GM21381 (cell line): Measurements from ENCODE around the gene CMSS1.

Experiments used
- ATAC-seq: cut with Tn5 transposase; IDR thresholded peaks from one replicate; pipeline ENCODE4 v1.9.1; 2021; ENCODE audit warnings: mild to moderate bottlenecking, moderate library complexity; ENCODE audit not compliant: unreplicated experiment

CMSS1 gene

GRCh38 chr3:100120693-100121092 is 303.0 kb downstream of the CMSS1 start:
- no peak for ATAC-seq

DNA sequence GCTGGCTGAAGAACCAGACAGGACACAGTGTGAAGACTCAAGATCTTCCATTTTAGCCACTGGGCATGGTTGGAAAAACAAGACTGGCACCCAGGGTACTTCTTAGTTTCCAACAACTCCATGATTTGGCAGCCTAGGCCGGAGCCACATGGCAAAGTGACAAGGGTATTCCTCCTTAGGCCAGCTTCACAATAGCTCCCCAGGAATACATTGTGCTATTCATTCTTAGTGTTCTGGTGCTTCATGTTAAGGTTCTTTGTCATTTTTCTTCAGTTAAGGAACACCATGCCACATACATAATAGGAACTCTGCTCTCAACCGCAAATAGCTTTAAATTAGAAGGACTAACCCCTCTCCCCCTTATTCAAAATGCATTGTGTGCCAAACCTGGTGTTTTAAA is 304.7 kb downstream of the CMSS1 start:
- ATAC-seq, result no peak

DNA sequence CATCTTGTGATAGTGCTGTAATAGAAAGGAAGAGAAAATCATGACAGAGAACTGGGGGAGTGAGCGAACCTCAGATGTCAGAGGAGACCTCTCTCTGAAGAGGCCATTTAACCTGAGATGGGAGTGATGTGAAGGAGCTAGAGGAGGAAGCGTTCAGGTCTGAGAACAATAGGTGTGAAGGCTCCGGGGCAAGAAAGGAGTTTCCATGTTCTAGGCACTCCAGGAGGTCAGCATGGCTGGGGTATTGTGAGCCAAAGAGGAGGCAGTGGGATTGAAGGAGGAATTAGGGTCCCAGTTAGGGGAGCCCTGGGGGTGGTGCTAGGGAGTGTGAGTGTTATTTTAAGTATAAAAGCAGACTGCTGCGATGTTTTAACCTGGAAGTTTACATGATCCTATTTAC is 305.4 kb downstream of the CMSS1 start:
- ATAC-seq, result no peak

DNA sequence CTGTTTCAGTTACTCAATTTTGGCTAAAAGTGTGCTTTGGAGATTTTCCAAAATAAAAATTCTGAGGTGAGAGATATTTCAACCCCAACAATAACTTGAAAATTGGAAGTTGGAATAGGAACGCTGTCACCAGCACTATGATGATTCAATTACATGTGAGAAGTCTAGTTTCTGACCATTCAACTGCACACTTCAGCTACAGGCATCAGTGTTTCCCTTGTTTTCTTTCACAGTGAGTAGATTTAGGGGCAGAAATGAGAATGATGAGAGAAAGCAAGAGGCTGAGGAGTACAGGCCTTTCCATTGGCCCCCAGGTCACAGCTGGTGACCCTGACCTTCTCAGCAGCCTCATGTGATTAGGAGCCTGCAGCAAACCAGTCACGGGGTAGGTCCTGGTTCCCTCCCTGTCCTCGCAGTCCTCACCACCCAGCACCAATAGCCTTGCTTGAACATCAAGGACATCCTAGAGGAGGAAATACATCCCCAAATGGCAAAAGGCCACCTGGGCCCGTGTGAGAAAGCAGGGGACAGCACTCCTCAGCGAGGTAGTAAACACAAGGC is 306.6 kb downstream of the CMSS1 start:
- ATAC-seq, result no peak

- ATAC-seq, result no peak
Observed at GRCh38 chr3:100125161-100125938, 307.7 kb downstream of the CMSS1 start.

DNA sequence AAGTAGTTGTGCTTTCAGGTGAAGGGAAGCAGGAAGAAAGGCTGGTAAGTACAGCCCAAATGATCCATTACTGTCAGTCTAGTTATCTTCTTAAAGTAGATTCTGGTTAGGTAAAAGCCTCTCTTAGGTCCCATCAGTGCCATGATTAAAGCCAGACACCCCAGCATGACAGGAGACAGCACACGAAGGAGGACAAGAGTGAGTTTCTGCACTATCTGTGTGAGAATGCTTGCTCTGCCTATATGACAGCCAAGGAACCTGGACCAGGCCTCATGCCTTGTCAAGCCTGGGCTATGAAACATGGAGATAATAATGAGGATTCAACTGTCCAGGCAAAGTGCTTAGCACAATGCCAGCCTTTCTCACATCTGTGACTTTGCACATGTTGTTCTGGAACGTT is 310.1 kb downstream of the CMSS1 start:
- ATAC-seq, result no peak

DNA sequence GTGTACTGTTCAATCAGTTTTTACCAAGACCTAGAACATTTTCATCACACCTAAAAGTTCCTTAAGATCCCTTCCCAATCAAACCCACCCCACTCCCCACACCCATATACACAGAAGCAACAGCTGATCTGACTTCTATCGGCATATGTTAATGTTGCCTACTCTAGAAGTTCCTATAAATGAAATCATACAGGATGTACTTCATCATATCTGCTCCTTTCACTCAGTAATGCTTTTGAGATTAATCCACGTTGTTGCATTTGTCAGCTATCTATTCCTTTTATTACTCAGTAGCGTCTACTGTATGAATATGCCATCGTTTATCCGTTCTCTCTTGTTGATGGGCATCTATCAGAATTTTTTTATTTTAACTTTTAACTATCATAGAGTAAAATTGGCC is 310.9 kb downstream of the CMSS1 start:
- no peak for ATAC-seq

DNA sequence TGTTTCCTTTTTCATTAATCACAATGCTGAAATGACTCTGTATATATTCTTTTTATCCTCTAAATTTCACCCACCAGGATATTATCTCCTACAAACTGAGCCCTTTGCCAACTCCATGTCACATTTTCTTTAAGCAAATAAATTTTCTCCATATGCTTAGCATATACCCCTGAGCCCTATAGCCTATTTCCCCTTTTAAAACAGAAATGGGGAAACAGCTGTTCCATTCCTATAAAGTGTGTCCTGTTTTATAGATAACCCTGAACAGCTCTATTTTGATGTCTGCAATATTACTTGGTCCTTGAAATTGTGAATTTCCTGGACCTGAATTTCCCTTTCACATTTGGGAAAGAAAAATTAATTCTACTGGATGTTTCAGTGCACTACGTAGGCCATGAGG is 312.3 kb downstream of the CMSS1 start:
- ATAC-seq, result no peak

- no peak for ATAC-seq
Observed at GRCh38 chr3:100131241-100131640, 313.6 kb downstream of the CMSS1 start.

DNA sequence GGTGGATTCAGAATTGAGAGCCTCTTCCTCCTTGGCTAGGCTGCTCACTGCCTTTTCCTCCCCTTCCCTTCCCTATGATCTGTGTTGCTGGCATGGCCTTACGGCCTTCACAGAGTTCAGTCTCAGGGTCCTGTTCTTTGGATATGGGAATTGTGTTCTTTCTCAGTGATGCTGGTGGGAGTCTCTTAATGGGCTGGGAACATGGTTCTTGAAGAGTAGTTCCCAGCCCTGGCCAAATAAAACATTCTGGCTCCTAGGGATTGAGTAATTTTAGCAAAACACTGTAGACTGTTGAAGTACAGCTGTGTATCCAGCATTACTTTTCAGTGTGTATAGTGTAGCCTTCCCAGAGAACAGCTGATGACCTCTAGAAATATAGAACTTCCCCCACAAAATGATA is 319.3 kb downstream of the CMSS1 start:
- no peak for ATAC-seq

- no peak for ATAC-seq
Observed at GRCh38 chr3:100140976-100141375, 323.3 kb downstream of the CMSS1 start.

GRCh38 chr3:100141586-100141985 is 323.9 kb downstream of the CMSS1 start:
- ATAC-seq, result no peak

- no peak for ATAC-seq
Observed at GRCh38 chr3:100144255-100144866, 326.7 kb downstream of the CMSS1 start.

GRCh38 chr3:100149130-100149529 is 331.5 kb downstream of the CMSS1 start:
- no peak for ATAC-seq

GRCh38 chr3:100149713-100150415 is 332.2 kb downstream of the CMSS1 start:
- ATAC-seq, result no peak

- ATAC-seq, result no peak
Observed at GRCh38 chr3:100150473-100150872, 332.8 kb downstream of the CMSS1 start.

GRCh38 chr3:100151024-100151707 is 333.5 kb downstream of the CMSS1 start:
- no peak for ATAC-seq

DNA sequence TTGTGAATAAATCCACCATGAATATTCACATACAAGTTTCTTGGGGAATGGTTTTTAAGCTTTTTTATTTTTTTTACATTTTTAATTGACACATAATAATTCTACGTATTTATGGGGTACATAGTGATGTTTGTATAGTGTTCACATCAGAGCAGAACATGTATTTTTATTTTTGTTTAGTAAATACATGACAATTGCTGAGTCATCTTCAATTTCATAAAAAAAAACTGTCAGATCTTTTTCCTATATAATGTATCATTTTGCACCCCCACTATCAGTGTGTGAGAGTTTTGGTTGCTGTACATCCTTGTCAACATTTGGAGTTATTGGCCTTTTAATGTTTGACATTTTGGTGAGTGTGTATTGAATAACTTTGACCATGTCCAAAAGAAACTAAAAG is 336.5 kb downstream of the CMSS1 start:
- ATAC-seq, result no peak

DNA sequence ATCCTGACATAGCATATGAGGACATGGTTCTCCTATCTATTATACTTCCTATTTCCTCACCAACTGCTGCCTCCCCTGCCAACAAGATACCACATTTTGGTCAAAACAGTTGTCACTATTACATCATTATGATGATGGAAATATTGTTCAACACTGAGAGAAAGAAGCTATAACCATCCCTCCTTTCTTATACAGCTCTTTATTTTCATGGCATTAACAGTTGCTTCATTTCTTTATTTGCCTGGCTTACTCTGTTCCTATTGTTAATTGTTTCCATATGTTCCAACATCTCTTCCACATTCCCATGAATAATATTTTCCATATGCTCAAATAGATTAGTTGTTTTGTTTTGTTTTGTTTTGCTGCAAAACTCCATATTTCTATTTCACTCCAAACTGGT is 337.5 kb downstream of the CMSS1 start:
- no peak for ATAC-seq

GRCh38 chr3:100155590-100155989 is 337.9 kb downstream of the CMSS1 start:
- no peak for ATAC-seq

DNA sequence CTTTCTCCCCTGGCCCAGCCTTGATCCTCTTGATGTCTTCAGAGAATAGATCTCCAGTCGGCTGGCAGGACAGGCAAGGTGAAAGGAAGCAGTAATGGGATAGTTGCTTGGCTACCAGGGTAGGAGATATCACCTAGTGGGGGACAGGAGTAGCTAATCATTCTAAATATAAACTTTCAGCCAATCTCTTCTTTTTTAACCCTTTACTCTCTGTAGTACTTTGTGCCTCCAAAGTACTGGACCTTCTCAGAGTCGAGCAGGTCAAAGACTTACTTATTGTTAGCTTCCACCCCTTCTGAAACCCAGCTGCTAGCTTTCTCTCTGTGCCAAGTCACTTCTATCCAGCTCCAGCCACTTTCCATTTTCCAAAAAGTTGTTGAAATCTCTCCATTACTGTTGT is 340.0 kb downstream of the CMSS1 start:
- no peak for ATAC-seq
